HG03097 (cell line): ENCODE results near the gene STK32C.
"Not testable (repeated sequence)": the region's sequence is repeated elsewhere in the genome, so short reads cannot be mapped to it uniquely, and the experiment has no call there.

ENCODE experiments used
- ATAC-seq: cut with Tn5 transposase; IDR thresholded peaks from one replicate; pipeline ENCODE4 v1.9.1; 2021; ENCODE audit not compliant: unreplicated experiment, low FRiP score

STK32C gene

DNA sequence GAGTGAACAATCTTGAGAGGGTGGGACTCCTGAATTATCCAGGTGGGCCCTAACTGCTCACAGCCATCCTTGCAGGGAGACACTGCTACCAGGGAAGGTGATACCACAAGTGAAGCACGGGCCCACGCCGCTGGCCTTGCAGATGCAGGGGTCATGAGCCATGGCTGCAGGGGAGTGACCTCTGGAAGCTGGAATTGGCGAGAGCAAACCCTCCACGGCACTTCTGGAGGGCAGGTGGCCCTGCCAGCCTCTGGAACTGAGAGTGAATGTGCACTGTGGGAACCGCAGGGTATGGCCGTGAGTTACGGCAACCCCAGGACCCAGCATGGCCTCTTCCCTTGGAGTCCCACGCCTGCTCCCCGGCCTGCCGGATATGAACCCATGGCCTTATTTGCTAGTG lies 37.5 kb downstream of the STK32C start:
- no peak for ATAC-seq

DNA sequence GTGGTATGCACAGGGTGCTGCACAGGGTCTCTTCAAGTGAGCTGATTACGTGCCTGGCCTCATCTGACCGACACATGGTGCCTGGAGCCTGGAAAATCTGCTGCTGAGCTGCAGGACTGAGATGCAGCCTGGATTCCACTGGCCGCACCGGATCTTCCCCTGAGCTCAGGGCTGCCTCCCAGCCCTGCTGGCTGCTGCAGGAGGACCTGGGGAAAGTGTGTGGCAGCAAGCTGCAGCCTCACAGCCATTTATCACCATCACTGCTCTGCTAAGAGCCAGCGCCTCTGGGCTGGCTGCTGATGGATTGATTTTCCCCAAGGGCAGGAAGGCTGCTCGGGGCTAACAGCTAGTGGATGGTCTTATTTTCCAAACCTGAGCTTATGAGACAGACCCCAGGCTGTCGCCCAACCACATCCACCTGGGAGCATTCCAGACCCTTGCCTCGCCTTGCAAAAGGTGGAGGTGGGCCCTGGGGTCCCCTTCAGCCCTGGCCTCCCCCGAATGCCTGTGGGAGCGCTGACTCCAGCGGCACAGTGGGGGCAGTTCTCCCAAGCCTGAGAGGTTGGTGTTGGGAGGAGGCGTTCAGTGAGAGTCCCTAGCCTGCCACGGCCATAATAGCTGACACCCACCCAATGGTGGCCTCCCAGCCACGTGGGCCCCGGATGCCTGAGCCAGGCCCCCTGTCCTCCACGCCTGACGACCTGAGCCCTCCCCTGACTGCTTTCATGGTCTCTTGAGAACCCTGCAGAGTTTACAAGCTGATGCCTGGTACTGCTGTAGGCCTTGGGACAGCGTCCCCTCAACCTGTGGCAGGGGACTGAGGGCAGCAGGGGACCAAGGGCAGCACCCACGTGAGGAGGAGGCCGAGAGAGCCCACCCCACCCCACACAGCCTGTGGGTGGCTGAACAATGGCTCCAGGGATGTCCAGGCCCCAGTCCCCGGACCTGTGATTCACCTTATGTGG lies 38.2 kb downstream of the STK32C start:
- no peak for ATAC-seq

DNA sequence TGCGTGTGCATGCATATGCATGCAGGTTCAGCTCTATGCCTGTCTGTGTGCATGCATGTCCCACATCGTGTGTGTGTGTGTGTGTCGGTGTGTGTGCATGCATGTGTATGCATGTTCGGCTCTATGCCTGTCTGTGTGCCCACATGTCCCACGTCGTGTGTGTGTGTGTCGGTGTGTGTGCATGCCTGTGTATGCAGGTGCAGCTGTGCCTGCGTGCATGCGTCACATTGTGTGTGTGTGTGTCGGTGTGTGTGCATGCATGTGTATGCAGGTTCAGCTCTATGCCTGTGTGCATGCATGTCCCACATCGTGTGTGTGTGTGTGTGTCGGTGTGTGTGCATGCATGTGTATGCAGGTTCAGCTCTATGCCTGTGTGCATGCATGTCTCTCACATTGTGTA lies 39.8 kb downstream of the STK32C start:
- not testable (repeated sequence) for ATAC-seq

DNA sequence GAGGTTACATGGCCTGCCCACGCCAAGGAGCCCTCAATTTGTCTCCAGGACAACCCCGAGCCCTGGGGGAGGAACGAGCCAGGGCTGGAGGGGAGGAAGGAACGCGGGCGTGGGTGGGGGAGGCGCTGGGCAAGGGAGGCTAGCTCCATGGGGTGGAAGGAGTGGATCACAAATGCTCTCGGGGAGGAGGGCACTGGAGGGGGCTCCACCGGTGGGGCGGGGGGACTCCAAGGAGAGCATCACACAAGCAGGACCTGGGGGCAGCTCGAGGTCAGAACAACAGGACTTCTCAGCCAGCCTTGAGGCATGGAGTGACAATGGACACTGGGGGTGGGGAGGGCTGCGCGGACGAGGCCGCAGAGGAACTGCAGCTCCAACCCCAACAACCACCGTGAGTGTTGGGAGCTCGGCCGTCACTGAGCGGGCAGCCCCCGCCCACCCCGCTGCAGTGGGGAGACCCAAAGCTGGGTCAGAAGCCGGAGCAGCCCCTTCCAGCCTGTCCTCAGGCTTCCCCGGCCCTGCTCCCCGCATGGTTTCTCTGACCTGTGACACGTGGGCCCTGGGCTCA lies 41.1 kb downstream of the STK32C start:
- ATAC-seq, result no peak

DNA sequence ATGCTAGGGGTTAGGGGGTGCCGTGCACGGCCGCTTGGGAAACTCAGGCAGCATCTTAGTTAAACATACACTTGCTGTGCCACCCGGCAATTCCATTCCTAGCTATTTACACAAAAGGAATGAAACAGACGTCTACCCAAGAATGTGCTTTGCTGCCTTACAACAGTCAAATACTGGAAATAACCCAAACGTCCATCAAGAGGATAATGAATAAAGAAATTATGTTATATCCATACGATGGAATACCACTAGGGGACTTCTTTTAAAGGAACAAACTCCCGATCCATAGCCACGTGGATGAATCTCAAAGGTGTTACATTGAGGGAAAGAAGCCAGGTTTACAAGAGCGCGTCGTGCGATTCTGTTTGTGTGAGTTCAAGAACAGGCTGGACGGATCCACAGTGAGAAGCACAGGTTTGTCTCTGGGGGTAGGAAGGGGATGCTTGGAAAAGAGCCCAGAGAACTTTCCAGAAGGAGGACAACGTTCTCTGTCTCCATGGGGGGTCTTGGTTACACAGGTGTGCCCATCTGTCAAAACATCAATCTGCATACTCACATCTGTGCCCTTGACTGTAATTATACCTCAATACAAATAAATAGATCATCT lies 41.8 kb downstream of the STK32C start:
- no peak for ATAC-seq

DNA sequence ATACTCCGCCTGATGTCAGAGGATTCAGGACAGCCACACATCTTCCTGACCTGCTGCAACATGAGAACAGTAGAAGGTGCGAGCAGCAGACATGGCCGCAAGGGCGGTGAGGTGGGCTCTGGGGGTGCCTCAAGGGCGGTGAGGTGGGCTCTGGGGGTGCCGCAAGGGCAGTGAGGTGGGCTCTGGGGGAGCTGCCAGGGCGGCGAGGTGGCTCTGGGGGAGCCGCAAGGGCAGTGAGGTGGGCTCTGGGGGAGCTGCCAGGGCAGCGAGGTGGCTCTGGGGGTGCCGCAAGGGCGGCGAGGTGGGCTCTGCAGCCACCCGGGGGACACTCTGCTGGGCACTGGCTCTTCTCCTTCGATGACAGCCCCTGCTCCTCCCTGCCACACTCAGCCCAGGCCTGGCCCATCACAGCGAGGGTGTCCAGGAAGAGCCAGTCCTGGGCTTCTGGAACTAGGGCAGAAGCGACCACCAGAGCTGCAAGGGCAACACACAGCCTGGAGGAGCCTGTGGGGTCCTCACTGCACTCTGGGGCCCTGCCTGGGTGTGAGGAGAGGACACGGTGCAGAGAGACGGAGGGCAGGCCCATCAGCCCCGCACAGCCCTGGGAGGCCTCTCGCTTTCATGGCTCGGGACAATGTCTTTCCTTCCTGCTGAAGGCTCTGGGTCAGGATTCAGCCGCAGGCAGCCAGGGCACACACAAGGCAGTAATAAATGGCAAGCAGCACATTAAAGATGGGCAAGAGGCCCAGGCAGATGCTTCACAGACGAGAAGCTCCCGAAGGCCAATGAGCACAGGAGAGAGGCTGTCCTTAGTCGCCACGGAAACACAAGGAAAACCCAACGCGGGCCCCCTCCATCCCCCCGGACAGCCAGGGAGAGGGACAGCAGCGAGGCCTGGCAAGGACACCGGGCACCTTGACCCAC lies 42.5 kb downstream of the STK32C start:
- ATAC-seq, result no peak

DNA sequence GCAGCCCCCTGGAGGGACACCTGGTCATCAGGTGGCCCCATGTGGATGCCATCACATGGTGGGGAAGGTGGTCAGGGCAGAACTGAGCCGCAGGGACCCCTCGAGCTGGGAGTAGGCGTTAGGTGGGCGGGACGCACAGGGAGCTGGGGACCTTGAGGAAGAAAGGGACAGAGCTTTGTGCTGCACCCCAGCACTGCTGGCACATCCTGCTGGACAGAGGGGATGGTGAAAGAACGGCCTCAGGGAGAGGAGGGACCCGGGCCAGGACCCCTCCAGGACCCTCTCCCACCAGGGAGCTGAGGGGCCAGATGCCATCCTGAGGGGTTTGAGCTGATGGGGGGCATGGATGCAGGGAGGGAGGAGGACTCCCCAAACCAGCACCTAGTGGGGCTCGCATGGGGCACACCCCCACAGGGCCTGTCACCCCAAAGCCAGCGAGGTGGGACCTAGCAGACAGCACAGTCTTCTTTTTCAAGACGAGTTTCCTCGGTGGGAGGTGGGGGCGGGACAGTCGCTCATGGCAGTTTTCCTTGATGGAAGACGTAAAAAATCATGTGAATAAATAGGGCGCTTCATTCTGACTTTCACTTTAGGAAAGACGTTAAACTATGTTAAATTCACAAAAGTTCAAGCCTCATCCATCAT lies 43.3 kb downstream of the STK32C start:
- ATAC-seq, result no peak

DNA sequence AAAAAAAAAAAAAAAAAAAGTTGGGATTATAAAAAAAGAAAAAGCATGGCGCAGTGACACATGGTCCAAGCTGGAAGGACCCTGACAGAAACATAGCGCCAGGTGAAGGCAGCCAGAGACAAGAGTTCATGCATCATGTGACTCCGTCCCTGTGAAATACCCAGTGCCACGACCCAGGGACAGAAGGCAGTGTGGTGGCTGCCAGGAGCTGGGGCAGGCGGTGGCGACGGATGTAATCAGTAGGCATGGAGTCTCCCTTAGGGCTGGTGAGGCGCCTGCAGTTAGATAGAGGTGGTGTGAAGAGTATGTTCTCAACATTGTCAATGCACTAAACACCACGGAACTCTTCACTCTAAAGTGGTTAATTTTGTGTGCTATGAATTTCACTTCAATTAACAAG lies 43.9 kb downstream of the STK32C start:
- ATAC-seq, result no peak

DNA sequence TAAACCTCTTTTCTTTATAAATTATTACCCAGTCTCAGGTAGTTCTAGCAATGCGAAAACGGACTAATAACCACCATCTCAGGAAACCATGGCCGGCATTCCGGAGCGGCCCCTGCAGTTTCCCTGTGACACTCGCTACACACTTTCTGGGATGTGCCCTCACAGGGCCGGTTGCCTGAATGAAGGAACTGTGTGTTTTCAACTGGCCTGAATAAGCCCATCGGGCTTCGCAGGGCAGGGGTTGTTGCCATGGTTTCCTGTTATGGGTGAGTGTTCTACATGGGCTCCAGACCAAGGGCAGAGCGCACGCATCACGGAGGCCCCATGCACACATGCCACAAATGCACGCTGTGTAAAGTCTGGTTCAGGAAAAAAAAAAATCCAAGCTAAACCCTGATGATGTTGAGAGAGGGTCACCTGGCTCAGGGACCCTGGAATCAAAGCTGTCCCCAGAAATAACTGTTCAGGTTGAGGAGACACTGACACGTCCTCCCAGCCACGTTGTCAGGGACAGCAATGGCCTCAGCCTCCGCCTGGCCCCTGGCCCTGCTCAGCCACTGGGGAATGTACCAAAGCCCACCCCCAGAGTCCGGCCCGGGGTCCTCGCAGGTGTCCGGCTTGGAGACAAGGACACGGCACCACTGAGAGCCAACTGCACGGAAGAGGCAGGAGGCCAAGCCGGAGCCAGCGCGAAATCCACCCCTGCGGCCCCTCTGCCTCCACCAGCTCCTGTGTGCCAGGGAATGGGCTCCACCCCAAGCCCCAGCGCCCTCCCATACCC lies 47.9 kb downstream of the STK32C start:
- ATAC-seq, result no peak

DNA sequence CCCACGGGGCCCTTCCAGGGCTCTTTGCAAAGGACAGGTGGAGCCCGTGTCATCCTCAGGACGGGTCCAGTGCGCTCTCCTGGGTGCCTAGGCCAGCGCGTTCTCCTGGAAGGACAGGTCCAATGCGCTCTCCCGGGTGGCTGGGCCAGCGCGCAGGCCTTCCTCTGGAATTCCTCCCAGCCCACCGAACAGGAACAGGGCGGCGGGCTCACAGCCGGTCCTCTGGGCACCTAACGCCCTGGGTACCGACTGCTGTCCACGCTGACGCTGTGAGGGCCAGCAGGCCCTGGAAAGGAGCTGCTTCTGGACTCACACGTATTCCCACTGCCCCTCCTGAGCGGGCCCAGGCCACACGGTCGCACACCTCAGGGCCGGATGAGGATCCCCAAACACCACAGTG lies 49.3 kb downstream of the STK32C start:
- no peak for ATAC-seq

DNA sequence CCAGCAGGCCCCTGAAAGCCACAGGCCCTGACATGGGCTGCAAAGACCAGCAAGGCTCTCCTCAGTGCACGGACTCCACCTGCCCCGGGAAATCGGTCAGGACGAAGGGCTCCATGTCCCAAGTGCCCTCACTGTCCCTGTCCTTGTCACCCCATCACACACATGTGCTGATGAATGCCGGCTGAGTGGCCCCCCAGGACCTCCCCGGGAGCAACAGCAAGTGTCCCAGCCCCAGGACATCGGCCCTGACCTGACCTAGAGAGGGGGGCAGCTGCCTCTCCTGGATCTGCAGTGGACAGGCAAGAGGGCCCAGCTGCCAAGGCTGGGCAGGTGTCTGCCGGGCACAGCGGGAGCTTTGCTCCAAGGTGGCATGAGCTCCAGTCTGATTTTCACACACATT lies 49.8 kb downstream of the STK32C start:
- no peak for ATAC-seq

DNA sequence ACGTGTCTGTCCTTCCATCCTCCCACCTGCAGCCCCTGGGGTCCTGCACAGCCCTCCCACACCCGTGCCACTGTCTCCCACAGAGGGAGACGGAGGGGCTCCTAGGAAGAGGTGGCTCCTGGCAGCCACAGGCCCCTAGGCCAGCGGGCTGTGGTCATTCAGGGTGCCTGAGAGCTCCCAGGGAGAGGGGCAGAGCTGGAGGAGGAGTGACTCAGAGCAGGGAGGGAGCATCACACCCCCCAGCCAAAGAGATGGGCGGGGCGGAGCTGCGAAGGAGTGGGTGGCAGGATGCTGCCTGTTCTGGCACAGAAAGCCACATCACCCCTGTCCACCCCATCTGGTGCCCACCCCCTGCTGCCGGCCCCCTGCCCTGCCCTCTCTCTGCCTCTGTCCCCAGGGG lies 50.5 kb downstream of the STK32C start:
- no peak for ATAC-seq

DNA sequence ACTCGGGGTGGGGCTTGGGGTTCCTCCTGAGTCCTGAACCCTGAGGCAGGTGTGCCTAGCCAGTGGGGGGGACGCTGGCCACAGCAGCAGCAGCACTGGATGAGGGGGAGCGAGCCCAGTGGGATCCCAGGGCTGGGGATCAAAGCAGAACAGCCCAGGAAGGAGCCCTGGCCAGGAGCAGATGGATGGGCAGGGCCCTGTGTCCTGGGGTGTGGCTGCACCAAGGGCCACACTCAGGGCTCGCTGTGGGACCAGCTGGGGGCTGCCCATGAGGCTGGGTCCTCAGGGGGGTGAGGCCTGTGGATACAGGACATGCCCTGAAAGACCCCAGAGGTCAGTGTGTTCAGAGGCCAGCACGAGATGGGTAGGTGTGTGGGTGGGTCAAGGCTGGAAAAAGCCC lies 50.9 kb downstream of the STK32C start:
- no peak for ATAC-seq

DNA sequence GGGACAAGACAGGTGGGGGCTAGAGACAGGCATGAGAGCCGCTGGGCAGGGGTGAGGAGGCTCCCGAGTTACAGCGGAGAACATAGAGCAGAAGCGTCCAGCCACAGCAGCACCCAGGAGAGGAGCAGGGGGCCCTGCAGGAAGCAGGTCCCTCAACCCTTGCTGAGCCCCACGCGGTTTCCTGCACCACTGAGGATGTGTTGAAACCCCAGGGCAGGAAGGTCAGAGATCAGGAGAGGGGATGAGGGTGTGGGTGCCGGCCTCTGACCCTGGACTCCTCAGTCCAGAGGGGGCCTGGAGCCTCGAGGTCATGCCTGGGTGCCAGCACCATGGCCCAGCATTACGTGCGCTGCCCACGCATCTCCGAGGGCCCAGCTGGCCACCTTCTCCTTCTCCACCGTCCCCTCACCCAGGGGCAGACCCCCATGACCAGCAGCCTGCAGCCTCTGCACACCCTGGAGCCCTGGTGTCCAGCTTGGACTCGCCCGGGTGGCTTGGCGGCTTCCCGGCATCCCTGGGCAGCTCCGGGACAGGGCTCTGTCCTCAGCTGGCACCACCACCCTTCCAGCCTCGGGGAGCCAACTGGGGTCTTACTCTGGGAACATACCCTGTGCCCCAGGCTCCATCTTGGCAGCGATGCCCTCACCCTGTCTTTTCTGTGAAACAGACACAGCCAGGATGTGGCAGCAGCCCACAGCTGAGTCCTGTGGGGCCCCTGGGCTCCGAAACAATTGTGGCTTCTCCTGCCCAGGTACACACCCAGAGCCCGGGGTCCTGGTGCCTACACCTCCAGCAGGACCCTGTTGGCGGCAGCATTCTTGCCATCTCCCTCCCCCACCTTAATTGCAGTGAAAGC lies 52.0 kb downstream of the STK32C start:
- no peak for ATAC-seq

DNA sequence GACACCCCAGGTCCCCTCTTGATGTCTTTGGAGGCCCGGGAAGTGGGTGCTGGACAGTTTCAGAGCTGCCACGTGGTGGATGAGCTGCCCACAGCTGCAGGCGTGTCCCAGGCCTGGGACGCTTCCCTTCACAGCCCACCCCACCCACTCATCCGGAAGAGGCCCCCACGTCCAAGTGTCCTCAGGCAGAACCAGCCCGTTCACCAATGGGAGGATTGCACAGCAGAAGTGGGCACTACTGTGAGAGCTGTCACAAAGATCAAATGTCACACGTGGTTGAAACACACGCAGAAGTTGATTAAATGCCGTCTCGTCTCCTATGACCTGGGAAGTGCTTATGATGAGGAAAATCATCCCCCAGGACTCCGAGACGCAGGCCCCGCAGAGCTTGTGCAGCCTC lies 52.9 kb downstream of the STK32C start:
- no peak for ATAC-seq

DNA sequence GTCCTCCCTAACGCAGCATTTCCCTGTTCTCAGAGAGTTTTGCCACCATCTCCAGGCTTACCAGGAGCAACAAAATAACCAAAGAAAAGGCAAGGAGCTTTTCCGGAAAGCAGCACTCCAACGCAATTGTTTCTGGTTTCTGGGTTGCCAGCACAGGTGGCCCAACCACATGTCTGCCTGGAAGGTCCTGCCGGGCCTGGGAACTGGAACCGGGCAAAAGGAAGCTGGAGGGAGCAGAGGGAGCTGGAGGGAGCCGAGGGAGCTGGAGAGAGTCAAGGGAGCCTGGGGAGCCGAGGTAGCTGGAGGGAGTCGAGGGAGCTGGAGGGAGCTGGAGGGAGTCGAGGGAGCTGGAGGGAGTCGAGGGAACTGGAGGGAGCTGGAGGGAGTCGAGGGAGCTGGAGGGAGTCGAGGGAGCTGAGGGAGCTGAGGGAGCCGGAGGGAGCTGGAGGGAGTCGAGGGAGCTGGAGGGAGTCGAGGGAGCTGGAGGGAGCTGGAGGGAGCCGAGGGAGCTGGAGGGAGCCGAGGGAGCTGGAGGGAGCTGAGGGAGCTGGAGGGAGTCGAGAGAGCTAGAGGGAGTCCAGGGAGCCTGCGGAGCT lies 54.6 kb downstream of the STK32C start:
- no peak for ATAC-seq

DNA sequence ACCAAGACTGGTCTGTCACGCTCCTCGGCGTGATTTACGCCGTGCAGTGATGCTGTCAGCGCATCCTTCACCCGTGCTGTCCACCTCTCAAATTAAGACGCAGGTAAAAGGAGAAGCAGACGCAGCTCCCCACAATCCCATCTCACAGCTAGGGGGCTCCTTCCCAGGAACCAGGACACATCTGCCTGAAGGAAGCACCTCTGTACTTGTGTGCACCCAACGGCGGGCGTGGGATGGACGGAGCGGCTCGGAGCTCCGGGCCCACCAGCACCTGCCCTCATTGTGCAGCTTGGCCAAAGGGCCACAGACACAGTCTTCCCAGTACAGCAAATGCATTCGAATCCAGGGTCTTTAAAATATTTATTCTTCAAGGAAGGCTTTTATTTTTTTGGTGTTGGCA lies 55.3 kb downstream of the STK32C start:
- no peak for ATAC-seq

DNA sequence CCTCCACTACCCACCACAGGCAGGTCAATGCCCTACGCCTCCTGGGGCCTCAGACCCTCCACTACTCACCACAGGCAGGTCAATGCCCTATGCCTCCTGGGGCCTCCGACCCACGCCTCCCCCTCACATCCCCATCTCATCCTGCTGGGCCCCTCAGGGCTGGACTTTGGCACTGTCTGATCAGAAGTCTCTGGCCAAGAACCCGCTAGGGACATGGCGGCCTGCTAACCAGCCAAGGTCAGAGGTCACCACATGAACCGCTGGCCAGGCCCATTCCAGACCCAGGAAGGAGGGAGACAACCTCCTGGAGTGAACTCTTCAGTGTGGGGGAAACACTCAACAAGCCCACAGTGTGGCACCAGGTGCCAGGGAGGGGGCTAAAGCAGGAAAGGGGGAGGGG lies 55.8 kb downstream of the STK32C start:
- ATAC-seq, result no peak
